ENCODE results near the gene STRBP.
"Not testable (repeated sequence)": the region's sequence is repeated elsewhere in the genome, so short reads cannot be mapped to it uniquely, and the experiment has no call there.

Gene STRBP

DNA sequence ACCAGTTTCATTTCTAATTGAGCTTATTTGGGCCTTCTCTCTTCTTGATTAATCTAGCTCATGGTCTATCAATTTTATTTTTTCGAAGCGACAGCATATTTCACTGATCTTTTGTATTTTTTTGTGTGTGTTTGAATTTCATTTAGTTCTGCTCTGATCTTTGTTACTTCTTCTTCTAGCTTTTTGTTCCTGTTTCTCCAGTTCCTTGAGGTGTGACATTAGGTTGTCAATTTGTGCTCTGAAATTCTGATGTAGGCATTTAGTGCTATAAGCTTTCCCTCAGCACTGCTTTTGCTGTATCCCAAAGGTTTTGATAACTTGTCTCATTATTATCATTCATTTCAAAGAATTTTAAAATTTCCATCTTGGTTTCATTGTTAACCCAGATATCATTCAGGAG, 67.3 kb downstream of the STRBP start:
- CTCF ChIA-PET, result no interaction called here

DNA sequence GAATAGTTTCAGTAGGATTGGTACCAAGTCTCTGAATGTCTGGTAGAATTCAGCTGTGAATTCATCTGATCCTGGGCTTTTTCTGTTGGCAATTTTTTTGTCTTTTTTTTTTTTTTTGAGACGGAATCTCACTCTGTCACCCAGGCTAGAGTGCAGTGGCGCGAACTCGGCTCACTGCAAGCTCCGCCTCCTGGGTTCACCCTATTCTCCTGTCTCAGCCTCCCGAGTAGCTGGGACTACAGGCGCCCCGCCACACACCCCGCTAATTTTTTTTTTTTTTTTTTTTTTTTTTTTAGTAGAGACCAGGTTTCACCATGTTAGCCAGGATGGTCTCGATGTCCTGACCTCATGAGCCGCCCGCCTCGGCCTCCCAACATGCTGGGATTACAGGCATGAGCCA, 67.9 kb downstream of the STRBP start:
- POLR2A ChIA-PET; DNase-seq (ENCODE audit: extremely low spot score); CTCF ChIA-PET: not testable (repeated sequence)

More for the DNA sequence above, 67.3 kb downstream of the STRBP start:
- no peak for DNase-seq (ENCODE audit: extremely low spot score)
- POLR2A ChIA-PET, result no interaction called here
- TF ChIP-seq, protein P1, sequence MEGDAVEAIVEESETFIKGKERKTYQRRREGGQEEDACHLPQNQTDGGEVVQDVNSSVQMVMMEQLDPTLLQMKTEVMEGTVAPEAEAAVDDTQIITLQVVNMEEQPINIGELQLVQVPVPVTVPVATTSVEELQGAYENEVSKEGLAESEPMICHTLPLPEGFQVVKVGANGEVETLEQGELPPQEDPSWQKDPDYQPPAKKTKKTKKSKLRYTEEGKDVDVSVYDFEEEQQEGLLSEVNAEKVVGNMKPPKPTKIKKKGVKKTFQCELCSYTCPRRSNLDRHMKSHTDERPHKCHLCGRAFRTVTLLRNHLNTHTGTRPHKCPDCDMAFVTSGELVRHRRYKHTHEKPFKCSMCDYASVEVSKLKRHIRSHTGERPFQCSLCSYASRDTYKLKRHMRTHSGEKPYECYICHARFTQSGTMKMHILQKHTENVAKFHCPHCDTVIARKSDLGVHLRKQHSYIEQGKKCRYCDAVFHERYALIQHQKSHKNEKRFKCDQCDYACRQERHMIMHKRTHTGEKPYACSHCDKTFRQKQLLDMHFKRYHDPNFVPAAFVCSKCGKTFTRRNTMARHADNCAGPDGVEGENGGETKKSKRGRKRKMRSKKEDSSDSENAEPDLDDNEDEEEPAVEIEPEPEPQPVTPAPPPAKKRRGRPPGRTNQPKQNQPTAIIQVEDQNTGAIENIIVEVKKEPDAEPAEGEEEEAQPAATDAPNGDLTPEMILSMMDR (IDR thresholded peaks at IDR 0.05; ENCODE audit: control extremely low read depth, extremely low read depth, low read depth, missing control alignments), result no peak

DNA sequence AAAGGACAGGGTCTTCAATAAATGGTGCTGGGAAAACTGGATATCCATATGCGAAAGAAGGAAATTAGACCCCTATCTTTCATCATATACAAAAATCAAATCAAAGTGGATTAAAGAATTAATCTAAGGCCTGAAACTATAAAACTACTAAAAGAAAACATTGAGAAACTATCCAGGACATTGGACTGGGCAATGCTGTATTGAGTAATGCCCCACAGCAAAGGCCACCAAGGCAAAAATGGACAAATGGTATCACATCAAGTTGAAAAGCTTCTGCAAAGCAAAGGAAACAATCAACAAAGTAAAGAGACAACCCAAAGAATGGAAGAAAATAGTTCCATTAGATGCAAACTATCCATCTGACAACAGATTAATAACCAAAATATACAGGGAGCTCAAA, 72.3 kb downstream of the STRBP start:
- POLR2A ChIA-PET, result no interaction called here

DNA sequence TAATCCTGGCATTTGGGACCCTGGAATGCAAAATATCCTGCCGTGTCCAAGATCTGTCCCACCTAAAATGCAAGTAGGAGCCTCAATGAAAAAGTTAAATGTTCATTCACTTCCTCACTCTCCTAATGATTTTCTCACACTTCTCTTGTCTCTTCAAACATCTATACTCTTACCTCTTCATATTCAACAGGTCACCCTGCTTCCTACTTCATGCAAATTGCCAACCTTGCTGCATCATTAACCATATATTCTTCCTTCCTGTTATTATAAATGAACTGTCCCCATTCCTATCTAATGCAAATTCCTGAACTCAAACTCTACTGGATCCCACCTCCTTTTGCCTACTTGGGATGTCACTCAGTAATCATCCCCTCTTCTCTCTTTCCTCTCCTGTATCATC, 74.4 kb downstream of the STRBP start:
- no peak for DNase-seq (ENCODE audit: extremely low spot score)
- ChIA-PET POLR2A (no interaction called here), CTCF (no interaction called here)
- TF ChIP-seq, protein P1 (IDR thresholded peaks at IDR 0.05; ENCODE audit: control extremely low read depth, extremely low read depth, low read depth, missing control alignments), result no peak

More for the DNA sequence above, 72.3 kb downstream of the STRBP start:
- TF ChIP-seq, protein P1 (IDR thresholded peaks at IDR 0.05; ENCODE audit: control extremely low read depth, extremely low read depth, low read depth, missing control alignments), result no peak
- CTCF ChIA-PET, result no interaction called here
- no peak for DNase-seq (ENCODE audit: extremely low spot score)

- CTCF ChIA-PET, result interaction anchor here (0.7 to 1.6 kb wide), 3 partner anchors 14 to 33 kb away, joined by 3 read pairs; no protein-coding TSS in a partner anchor
- TF ChIP-seq, protein P1 (IDR thresholded peaks at IDR 0.05; ENCODE audit: control extremely low read depth, extremely low read depth, low read depth, missing control alignments), result no peak
- POLR2A ChIA-PET, result no interaction called here
- DNase-seq (ENCODE audit: extremely low spot score), result no peak
These were observed 76.7 kb downstream of the STRBP start for GRCh38 chr9:123191680-123192079.

DNA sequence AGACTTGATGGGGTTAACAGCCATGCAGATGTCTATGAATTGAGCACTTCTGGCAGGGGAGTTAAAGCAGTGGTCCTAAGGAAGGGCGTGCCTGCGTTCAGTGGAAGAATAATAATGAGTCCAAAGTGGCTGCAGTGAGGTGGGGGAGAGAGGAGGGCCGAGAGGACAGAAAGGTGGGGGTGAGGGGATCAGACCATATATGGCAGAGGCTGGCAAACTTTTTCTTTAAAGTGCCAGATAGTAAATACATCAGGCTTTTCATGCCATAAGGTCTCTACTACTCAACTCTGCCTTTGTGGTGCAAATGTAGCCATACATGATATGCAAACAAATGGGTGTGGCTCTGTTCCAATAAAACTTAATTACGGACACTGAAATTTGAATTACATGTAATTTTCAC, 77.1 kb downstream of the STRBP start:
- POLR2A ChIA-PET, result no interaction called here
- CTCF ChIA-PET, result interaction anchor here (1.0 to 1.6 kb wide), 3 partner anchors 14 to 96 kb away, joined by 3 read pairs; no protein-coding TSS in a partner anchor
- TF ChIP-seq, protein P1 (IDR thresholded peaks at IDR 0.05; ENCODE audit: control extremely low read depth, extremely low read depth, low read depth, missing control alignments), result no peak
- no peak for DNase-seq (ENCODE audit: extremely low spot score)

DNA sequence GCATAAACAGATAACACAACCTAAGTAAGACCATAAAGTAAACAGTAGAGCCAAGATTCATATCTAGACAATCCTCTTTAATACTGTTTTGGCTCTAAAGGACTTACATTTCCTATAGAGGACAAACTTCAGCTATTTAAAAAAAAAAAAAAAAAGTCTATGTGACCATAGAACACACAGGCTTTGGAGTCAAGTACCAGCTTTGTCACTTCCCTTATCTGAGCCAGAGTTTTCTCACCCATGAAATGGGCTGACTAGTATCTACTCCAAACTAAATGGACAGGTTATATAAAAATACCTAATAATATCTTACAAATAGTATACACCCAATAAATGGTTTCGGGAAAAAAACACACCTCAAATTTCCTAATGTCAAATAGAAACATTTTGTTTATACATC, 81.3 kb downstream of the STRBP start:
- ChIA-PET POLR2A (interaction anchor here (0.6 kb wide), 1 partner anchor 352 kb away, joined by 3 read pairs; no protein-coding TSS in a partner anchor), CTCF (interaction anchor here (1.3 to 1.6 kb wide), 3 partner anchors 14 to 167 kb away, joined by 3 to 6 read pairs (median 3); no protein-coding TSS in a partner anchor)
- DNase-seq (ENCODE audit: extremely low spot score), result no peak
- TF ChIP-seq, protein P1 (IDR thresholded peaks at IDR 0.05; ENCODE audit: control extremely low read depth, extremely low read depth, low read depth, missing control alignments), result no peak

GRCh38 chr9:123186029-123186428, 82.4 kb downstream of the STRBP start:
- POLR2A ChIA-PET; DNase-seq (ENCODE audit: extremely low spot score): not testable (repeated sequence)
- CTCF ChIA-PET, result interaction anchor here (0.7 to 1.6 kb wide), 4 partner anchors 10 to 51 kb away, joined by 3 to 6 read pairs (median 3); no protein-coding TSS in a partner anchor

All from GM10248 (cell line).